AG09319 (cell line): ENCODE results near the gene EFNA1.

Experiments
- DNase-seq: peaks from one replicate; pipeline ENCODE4 v3.0.0-alpha.2; 2010; ENCODE audit warnings: low read depth; ENCODE audit errors: extremely low read depth
- CTCF ChIP-seq: IDR thresholded peaks from 2 replicates; pipeline ENCODE4 v1.5.1; 2011; ENCODE audit warnings: low read depth, mild to moderate bottlenecking, inconsistent platforms, low read length, moderate library complexity

EFNA1 gene

GRCh38 chr1:155082301-155083051 is 45.2 kb upstream of the EFNA1 start:
- TF ChIP-seq CTCF, result no peak
- no peak for DNase-seq

GRCh38 chr1:155083052-155083541 is 44.6 kb upstream of the EFNA1 start:
- no peak for TF ChIP-seq CTCF
- no peak for DNase-seq

- TF ChIP-seq CTCF, result peak; percentile 14
- no peak for DNase-seq
These were observed 43.6 kb upstream of the EFNA1 start for GRCh38 chr1:155083865-155084721.

- peak; percentile 92 for TF ChIP-seq CTCF
- peak; percentile 79 for DNase-seq
These were observed 42.8 kb upstream of the EFNA1 start for GRCh38 chr1:155084722-155085503.

GRCh38 chr1:155085504-155086127 is 42.1 kb upstream of the EFNA1 start:
- no peak for TF ChIP-seq CTCF
- no peak for DNase-seq

- no peak for DNase-seq
- peak; percentile 87 for TF ChIP-seq CTCF
These were observed 41.4 kb upstream of the EFNA1 start for GRCh38 chr1:155086128-155086741.
